Stimulated activated CD4-positive, alpha-beta T cell treated with anti-CD3 and anti-CD28 coated beads, TNF-alpha, amount 100 ng/mL, for 48 hours (primary cell): Measurements from ENCODE around the gene FLT3.
"Not testable (repeated sequence)": the region's sequence is repeated elsewhere in the genome, so short reads cannot be mapped to it uniquely, and the experiment has no call there.

Source experiments
- DNase-seq, 3 donors: peaks; one replicate each; pipeline ENCODE4 v3.0.0-alpha.2; 2020; ENCODE audit warnings: low read depth in 3 of 3

FLT3 gene

GRCh38 chr13:28099396-28100149 is 803 bp downstream of the FLT3 start:
- DNase-seq, result no peak

- DNase-seq, result no peak
Observed at GRCh38 chr13:28097503-28097902, 2.9 kb downstream of the FLT3 start.

- DNase-seq, result no peak
Observed at GRCh38 chr13:28094306-28094705, 6.1 kb downstream of the FLT3 start.

- no peak for DNase-seq
Observed at GRCh38 chr13:28093881-28094280, 6.5 kb downstream of the FLT3 start.

DNA sequence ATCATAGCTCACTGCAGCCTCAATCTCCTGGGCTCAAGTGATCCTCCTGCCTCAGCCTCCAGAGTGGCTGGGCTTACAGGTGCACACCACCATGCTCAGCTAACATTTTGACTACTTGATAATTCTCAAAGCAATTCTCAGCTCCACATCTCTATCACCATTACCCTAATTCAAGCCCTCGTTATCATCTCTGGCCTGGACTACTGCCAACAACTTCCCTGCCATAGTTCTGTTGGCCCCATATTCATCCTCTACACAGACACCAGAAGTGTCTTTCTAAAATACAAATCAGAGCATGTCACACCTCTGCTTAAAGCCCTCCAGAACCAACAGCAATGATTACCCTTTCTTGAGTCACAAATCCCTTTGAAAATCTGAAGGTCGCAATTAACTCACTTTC is 7.9 kb downstream of the FLT3 start:
- no peak for DNase-seq

DNA sequence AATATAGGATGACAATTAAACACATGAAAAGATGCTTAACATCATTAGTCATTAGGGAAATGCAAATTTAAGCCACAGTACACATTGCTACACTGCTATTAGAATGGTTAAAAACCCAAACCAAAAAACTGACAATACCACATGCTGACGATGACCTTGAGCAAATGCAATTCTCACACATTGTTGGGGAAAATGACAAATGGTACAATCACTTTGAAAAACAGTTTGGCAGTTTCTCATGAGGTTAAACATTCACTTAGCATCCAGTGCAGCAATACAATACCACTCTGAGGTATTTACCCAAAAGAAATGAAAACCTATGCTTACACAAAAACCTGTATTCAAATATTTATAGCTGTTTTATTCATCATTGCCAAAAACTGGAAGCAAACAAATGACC is 11.3 kb downstream of the FLT3 start:
- no peak for DNase-seq

DNA sequence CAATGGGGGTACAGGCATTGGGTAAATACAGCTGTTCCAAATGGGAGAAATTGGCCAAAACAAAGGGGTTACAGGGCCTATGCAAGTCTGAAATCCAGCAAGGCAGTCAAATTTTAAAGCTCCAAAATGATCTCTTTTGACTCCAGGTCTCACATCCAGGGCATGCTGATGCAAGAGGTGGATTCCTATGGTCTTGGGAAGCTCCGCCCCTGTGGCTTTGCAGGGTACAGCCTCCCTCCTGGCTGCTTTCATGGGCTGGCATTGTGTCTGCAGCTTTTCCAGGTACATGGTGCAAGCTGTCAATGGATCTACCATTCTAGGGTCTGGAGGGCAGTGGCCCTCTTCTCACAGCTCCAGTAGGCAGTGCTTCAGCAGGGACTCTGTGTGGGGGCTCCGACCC is 22.6 kb downstream of the FLT3 start:
- DNase-seq, result not testable (repeated sequence)

DNA sequence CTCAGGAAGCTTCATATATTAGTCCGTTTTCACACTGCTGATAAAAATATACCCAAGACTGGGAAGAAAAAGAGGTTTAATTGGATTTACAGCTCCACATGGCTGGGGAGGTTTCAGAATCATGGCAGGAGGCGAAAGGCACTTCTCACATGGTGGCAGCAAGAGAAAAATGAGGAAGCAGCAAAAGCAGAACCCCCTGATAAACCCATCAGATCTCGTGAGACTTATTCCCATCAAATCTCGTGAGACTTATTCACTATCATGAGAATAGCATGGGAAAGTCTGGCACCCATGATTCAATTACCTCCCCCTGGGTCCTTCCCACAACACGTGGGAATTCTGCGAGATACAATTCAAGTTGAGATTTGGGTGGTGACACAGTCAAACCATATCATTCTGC is 23.1 kb downstream of the FLT3 start:
- no peak for DNase-seq

GRCh38 chr13:28071424-28071823 is 29.0 kb downstream of the FLT3 start:
- DNase-seq, result no peak

GRCh38 chr13:28067491-28067890 is 32.9 kb downstream of the FLT3 start:
- no peak for DNase-seq

GRCh38 chr13:28058866-28059613 is 41.3 kb downstream of the FLT3 start:
- peak; percentile 10 to 27 (median 19) for DNase-seq

DNA sequence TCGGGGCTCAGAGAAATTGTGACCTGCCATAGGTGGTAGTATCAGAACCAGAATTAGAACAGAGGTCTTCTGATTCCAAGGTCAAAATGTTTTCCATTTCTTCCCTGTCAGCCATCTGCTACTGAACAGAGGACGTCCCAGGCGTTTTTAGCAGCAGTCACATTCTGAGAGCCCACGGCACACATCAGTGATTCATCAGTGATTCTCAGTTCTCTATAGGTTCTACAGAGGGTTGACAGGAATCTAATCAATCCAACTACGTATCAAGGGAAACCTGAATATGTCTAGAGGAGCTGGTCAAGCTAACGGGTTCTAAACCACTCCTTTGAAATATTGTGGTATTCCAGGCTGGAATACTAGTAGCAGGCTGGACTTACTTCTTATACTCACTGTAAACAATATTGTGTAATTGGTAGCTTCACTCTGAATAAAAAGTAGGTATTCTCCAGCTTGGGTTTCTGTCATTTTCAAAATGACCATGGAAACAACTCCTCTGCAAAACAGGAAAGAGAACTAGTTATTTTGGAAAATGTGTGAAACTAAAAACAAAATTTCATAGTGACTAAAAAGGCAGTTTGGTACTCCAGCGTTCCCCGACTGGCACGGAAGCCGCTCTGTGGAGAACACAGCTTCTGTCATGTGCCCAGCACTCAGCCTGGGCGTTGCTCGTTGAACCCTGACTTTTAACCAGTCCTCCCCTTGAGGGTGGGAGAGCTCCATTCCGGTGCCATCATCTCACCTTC is 43.2 kb downstream of the FLT3 start:
- DNase-seq, result no peak

- no peak for DNase-seq
Observed at GRCh38 chr13:28056426-28056825, 44.0 kb downstream of the FLT3 start.

DNA sequence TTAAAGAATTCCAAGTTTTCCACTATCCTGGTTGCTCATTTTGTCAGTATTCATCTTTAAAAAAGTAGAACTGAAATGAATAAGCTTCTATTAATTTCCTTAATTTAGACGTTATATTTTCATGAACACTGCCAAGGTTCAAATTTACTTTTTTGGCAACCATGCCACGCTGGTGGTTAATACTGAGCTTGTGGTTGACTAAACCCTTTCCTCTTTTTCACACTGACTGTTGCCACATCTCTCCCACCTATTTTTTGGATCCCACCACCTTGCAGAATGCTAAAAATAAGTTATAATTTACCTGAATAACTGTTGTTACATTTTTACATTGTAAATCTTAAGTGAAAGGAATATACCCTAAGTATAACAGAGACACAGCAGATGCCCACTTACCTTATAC is 45.0 kb downstream of the FLT3 start:
- DNase-seq, result no peak

GRCh38 chr13:28052945-28053344 is 47.4 kb downstream of the FLT3 start:
- no peak for DNase-seq

DNA sequence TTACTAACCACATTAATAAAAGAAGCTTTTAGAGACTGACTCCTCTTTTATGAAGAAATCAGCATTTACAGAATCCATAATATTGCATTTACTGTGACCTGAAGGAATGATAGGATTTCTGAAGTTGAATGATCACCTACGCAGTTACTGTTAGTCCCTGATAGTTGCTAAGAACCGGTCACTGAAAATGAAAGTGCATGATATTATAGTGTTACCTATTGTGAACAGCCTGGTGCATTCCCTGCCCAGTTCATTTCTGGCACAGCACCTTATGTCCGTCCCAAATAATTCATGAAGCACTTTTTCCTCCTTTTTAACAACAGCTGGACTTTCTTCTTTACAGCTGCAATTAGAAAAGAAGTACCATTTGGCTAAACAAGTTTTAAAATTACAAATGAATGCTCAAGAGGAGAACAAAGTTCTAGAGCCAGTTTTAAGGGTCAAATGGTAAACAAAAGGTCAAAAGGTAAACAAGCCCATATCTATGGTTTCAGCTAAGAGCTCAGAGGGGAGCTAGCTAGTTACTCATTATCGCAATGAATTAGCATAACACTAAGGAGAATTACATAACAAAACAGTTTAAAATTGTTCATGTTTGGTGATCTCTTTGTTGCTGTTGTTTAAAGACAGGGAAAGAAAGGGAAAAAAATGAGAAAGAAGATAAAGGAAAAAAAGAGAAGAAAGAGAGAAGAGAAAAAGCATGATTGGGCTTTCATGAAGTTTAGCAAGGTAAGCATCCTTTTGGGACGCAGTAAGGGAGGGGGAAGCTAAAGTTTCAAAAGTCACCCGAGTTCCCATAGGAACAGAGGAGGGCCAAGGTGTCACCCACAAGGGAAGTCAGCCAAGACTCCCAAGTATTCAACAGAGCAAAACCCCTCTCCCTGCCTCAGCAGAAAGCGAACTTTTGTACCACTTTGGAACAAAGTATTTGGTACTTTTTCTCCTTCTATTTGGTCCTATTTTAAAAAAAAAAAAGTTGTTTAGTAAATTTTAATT is 50.2 kb downstream of the FLT3 start:
- no peak for DNase-seq

- DNase-seq, result no peak
Observed at GRCh38 chr13:28049215-28049614, 51.2 kb downstream of the FLT3 start.

- DNase-seq, result no peak
Observed at GRCh38 chr13:28048768-28049167, 51.6 kb downstream of the FLT3 start.

GRCh38 chr13:28047757-28048388 is 52.5 kb downstream of the FLT3 start:
- no peak for DNase-seq

DNA sequence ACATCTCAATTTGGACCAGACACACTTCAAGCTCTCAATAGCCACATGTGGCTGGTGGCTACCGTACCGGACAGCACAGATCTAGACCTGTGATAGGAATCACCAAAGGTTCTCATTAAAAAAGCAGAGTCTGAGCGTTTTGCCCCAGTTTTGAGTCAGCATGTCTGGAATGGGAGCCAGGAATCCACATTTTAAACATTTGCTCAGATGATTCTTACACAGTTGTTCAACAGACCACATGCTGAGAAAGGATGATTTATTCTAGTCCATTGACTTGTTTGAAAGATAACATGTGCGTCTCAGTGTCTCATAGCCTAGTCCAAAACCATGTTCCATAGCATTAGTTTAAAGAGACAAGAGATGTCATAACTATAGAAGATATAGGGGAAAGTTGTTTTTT is 53.4 kb downstream of the FLT3 start:
- no peak for DNase-seq

DNA sequence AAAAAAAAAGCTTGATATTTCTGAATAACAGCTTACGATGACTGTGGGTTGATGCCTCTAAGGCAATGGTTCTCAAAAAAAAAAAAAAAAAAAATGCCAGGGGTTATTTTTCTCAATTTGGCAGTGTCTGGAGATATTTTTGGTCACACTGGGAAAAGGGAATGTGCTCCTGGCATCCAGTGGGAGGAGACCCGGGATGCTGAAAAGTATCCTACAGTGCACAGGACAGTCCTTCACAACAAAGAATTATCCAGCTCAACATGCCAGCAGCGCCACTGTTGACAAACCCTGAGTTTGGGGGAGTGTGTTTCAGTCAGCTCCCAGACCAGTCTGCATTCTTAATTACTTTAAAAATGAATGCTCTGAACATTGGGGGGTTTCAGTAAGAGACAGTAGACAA is 54.5 kb downstream of the FLT3 start:
- DNase-seq, result no peak
